ENCODE results near the gene ZNRF2.
A peak's percentile ranks its signal among the peaks of the same experiment; 100 is the strongest.

ZNRF2 gene

DNA sequence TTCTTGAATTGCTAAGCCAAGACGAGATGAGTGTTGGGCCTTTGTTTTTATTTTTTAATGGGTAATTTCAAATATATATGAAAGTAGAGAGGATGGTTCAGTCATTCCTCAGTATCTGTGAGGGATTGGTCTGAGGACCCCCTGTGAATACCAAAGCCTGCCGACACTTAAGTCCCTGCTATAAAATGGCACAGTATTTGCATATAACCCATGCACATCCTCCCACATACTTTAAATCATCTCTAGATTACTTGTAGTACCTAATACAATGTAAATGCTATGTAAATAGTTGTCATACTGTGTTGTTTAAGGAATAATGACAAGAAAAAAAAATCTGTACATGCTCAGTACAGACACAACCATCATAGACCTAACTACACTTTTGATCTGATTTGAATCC, 120.8 kb downstream of the ZNRF2 start:
- no peak for DNase-seq

DNA sequence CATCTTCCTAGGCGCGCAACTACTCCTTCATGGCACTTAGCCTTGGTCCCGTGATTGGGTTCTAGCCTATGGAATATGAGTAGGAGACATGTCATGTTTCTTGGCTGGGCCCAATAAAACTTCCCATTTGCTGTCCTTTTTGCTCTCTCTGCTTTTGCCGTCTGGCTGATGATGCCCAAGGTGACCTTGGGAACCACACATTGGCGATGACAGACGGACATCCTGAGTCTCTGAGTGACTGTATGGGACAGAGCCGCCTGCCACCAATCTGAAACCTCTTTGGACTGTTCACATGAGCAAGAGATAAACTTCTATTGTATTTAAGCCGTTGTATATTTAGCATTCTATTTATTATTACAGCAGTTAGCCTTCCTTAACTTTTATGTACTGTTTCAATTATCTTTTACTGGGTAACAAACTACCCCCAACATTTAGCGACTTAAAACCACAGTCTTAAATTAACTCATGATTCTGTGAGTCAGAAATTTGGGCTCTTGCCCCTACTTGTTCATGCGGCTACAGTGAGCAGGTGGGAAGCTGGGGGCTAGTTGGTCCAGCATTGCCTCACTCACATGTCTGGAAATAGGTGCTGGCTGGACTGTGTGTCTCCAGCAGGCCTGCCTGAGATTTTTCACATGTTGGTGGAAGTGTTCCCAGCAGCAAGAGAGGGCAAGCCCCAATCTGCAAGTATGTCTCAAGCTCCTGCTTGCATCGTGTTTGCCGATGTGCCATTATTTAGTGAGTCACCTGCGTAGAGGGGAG, 122.4 kb downstream of the ZNRF2 start:
- DNase-seq = no peak

DNA sequence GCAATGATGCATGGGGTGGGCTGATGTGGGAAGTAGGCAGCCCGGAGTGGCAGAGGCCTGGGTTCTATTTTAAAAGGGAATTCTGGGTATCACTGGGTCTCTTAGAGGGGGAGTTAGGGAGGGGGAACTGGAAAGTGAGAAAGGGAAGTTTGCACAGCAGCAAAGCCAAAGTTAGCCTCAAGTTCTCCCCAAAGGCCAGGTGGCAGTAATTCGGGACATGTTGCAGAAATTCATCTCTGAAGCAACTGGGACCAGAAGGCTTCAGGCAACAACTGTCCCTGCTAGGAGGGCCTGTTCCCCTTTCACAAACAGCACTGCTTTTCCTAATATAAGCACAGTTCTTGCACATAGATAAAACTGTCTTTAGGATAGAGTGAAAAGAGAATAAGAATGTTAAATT, 126.8 kb downstream of the ZNRF2 start:
- DNase-seq = peak in 2 of 56 donors; percentile 33 to 52

DNA sequence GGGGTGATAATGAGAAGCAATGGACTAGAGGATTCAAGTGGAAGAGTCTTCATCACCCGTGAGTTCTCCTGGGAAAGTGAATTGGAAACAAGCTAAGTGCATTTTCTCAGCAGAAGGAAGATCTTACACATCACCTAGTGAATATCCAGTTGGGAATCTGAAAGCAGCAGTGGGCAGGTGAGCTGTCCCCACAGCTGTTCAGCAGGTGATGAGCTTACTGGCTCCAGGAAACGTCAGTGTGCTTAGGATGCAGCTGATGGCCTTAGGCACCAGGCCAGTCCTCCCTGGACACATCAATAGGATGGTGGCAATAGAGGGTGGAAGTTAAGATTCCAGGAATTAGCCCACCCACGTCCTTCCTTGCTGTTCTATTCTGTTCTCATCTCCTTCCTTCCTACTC, 127.5 kb downstream of the ZNRF2 start:
- DNase-seq = no peak

DNA sequence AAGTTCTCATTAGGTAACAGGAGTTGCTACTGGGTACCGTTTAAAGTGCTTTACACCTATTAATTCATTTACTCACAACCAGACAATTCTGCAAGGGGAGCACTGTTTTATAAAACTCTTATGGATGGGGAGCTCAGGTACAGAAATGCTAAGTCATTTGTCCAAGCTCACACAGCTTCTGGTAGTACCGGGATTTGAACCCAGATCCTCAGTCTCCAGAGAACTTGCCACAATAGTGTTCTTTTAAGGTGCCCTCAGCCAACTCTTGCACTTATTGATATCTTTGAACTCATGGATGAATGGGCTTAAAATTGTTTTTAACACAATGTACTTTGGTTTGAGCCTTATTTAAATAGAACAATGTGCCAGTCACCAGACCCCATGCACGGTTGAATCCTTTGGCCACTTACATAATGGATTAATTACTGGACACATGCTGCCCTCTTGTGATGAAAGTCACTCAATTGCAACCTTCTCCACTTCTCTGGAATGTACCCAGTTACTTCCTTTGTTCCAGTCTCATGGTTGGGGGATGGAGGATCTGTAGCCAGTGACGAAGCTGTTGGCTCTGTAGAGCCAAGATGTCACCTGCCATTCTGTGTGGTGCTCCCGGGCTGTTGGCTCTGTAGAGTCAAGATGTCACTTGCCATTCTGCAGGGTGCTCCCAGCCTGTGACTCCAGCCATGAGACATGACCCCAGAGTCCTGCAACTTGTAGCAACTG, 128.5 kb downstream of the ZNRF2 start:
- peak in 14 of 56 donors; percentile 14 to 66 (median 42) for DNase-seq

DNA sequence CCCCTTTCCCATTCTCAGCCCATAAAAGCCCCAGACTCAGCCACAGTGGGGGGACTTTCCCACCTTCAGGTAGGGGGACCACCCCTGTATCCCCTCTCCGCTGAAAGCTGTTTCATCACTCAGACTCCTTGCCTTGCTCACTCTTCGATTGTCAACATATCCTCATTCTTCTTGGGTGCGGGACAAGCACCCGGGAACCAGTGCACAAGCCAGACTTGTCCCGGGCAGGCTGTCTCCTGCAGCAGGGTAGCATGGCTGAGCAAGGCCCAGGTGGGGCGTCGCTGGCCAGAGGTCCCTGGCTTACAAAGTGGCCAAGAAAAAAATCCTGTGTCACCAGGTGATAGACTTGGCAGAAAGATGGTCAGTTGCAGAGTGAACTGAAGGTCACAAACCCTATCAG, 129.5 kb downstream of the ZNRF2 start:
- DNase-seq = no peak

Measured in amygdala (tissue), 56 donors.